Prostate gland (tissue), 2 donors: Measurements from ENCODE around the gene RUFY4.
"Not testable (repeated sequence)": the region's sequence is repeated elsewhere in the genome, so short reads cannot be mapped to it uniquely, and the experiment has no call there.

Source experiments
- CTCF ChIP-seq, 4 experiments: fragments of 200-600 bp in 2 of 4; fragments of 450-650 bp in 2 of 4; sonication (generic) in 2 of 4; IDR thresholded peaks; 1 replicate in 3 of 4; 2 replicates in 1 of 4; pipeline ENCODE4 v1.5.1; 2016 to 2019; ENCODE audit warnings: antibody characterized with exemption in 4 of 4, mild to moderate bottlenecking in 2 of 4, moderate library complexity in 2 of 4
- POLR2A ChIP-seq: fragments of 450-650 bp; IDR thresholded peaks from one replicate; pipeline ENCODE4 v1.6.1; 2016; ENCODE audit warnings: antibody characterized with exemption, mild to moderate bottlenecking
- POLR2AphosphoS5 ChIP-seq: sonication (generic); formaldehyde crosslinking; IDR thresholded peaks from one replicate; pipeline ENCODE4 v1.6.1; 2017; ENCODE audit warnings: antibody characterized with exemption

- not testable (repeated sequence) for TF ChIP-seq CTCF (IDR thresholded peaks at IDR 0.05); POLR2AphosphoS5; POLR2A
These were observed 39.8 kb downstream of the RUFY4 start for GRCh38 chr2:218108834-218109233.
